Astrocyte of the spinal cord (primary cell): ENCODE results near the gene VWA7.
A peak's percentile ranks its signal among the peaks of the same experiment; 100 is the strongest.
"Not testable (repeated sequence)": the region's sequence is repeated elsewhere in the genome, so short reads cannot be mapped to it uniquely, and the experiment has no call there.

Source experiments
- DNase-seq: peaks from one replicate; pipeline ENCODE4 v3.0.0; 2011; ENCODE audit warnings: low read depth, low spot score
- H3K4me3 ChIP-seq: 2 replicates; pipeline ENCODE4 v1.5.1; 2011; ENCODE audit warnings: low read depth, mild to moderate bottlenecking, low read length, moderate library complexity
- CTCF ChIP-seq: IDR thresholded peaks from 2 replicates; pipeline ENCODE4 v1.5.1; 2012; ENCODE audit warnings: low read depth, mild to moderate bottlenecking, low read length, inconsistent platforms
- in situ Hi-C: cut with HindIII; loops from 2 replicates; pipeline ENCODE4 v1.10.0; 2017; ENCODE audit warnings: low sequenced_read_pairs

The VWA7 gene

DNA sequence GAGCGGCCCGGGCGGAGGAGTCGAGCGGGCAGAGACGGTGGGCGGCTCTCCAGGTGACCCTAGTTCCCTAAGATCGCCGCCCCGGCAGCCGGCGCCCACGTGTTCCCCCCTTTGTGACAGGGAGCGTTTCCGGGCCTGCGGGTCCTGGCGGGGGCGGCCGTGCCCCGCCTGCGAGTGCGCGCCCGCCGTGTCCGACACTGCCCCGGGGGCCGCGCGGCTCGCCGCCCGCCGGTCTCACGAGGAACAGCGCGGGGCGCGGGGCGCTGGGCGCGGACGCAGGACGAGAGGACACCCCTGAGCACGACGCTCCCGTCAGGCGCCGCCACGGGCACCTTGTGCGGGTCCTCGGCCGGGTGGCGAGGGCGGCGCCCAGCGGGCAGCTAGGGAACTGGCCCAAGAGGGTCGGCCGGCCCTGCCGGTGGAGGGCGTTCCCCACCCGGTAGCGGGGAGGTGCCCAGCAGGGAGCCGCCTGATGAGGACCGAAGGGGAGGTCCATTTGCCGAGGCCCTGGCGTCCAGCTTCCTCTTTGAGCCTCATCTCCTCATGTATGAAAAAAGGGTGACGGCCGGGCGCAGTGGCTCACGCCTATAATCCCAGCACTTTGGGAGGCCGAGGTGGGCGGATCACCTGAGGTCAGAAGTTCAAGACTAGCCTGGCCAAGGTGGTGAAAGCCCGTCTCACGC lies 18.6 kb upstream of the VWA7 start, which contains the start of gene VARS1:
Gene VARS1, minus strand, starts transcription at position 137 of the 683 bp plus-strand sequence. CDS start 535 bp downstream, outside the sequence.
- DNase-seq, result peak; percentile 87
- in situ Hi-C loops, result no loop called here
- peak within 1 kb of the TSS; percentile 69 for H3K4me3 ChIP-seq
- TF ChIP-seq CTCF, result peak; percentile 81

GRCh38 chr6:31794866-31795615 lies 17.9 kb upstream of the VWA7 start:
- peak; percentile 55 for DNase-seq
- H3K4me3 ChIP-seq, result peak overlapping the region; percentile 69
- in situ Hi-C loops, result no loop called here
- no peak for TF ChIP-seq CTCF

DNA sequence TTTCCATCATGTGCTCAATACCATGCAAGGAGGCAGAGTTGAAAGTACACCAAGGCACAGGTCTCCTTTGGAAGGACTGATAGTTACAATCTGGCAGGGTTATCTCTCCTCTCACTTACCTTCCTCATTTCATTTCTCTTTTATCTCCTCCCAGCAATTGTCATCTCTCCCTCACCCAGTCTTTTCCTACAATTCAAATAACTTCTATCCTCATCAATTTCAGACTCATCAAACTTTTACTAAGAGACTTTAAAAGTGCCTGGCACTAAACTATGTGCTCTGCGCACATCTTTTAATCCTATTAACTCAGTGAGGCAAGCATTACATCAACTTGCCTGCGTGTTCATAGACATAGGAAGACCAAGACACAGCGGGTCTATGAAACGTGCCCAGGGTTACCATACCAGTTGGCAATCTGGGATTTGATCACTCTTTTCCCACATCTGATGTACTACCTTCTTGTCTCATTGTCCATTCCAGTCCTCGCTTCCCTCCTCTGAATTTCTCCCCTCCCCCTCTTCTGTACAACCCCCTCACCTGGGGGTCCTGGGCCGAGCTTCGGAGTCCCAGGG lies 17.3 kb upstream of the VWA7 start:
- in situ Hi-C loops, result no loop called here
- peak overlapping the region; percentile 69 for H3K4me3 ChIP-seq
- no peak for TF ChIP-seq CTCF
- no peak for DNase-seq

- peak overlapping the region; percentile 69 for H3K4me3 ChIP-seq
- DNase-seq, in situ Hi-C loops: not testable (repeated sequence)
These were observed 16.8 kb upstream of the VWA7 start for GRCh38 chr6:31793927-31794245.

GRCh38 chr6:31792761-31793171 lies 15.6 kb upstream of the VWA7 start:
- H3K4me3 ChIP-seq, result no peak overlapping the region
- in situ Hi-C loops, result no loop called here
- peak; percentile 50 for DNase-seq
- no peak for TF ChIP-seq CTCF

DNA sequence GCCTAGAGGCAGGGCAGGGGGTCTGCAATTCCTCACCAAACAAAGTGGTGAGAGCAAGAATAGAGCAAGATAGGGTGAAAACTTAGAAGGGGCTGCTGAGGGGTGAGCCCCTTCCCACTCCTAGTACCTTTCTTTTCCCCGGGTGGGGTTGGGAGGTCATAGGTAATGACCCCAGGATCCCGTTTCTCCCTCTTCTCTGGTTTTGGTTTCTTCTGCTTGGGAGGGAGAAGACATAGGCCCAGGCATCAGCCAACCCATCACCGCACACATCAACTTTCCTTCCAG lies 14.9 kb upstream of the VWA7 start:
- no peak overlapping the region for H3K4me3 ChIP-seq
- no peak for TF ChIP-seq CTCF
- DNase-seq, result no peak
- in situ Hi-C loops, result no loop called here
